ENCODE results near the gene PSD2.

Gene PSD2

GRCh38 chr5:139837711-139838380, 42.2 kb downstream of the PSD2 start:
- DNase-seq (ENCODE audit: low read depth) = no peak

GRCh38 chr5:139838381-139839197, 43.0 kb downstream of the PSD2 start:
- no peak for DNase-seq (ENCODE audit: low read depth)

- DNase-seq (ENCODE audit: low read depth) = no peak
Observed at GRCh38 chr5:139839232-139839815, 43.7 kb downstream of the PSD2 start.

DNA sequence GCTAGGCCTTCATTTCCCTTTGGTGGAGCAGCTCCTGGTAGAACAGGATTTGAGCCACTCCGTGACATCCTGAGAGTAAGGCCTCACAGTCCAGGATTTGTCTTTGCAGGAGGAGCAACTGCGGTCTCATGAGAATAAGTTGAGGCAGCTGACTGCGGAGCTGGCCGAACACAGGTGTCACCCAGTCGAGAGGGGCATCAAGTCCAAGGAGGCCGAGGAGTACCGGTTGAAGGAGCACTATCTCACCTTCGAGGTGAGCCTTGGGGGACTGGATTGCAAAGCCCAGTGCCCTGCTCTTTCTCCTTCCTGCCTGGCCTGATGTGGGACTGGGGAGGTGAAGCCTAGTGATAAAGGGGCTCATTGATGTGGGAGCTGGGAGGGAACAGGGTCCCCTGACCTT, 44.3 kb downstream of the PSD2 start:
- no peak for DNase-seq (ENCODE audit: low read depth)

DNA sequence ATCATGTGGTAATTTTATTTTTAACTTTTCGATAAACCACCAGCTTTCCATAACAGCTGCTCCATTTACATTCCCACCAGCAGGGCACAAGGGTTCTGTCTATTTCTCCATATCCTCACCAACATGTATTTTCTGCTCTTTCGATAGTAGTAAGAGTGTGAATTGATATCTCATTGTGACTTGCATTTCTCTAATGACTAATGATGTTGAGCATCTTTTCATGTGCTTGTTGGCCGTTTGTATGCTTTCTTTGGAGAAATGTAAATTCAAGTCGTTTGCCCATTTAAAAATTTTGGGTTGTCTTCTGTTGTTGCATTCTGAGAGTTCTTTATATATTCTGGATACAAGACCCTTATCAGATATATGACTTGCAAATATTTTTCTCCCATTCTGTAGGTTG, 45.9 kb downstream of the PSD2 start:
- DNase-seq (ENCODE audit: low read depth) = no peak

DNA sequence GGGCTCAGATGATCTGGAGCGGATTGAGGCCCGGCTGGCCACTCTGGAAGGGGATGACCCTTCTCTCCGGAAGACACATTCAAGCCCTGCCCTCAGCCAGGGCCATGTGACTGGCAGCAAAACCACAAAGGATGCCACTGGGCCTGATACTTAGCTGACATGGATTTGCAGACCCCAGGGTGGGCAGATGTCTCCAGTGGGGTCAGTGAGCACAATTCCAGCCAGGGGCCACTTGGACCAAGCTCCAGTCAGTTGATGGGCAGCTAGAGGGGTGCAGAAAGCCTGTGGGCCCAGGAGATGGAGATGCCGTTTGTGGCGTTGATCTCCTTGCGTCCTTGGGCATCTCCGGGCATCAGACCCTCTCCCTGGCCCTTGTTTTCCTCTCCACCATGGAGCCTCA, 46.7 kb downstream of the PSD2 start:
- DNase-seq (ENCODE audit: low read depth) = no peak

DNA sequence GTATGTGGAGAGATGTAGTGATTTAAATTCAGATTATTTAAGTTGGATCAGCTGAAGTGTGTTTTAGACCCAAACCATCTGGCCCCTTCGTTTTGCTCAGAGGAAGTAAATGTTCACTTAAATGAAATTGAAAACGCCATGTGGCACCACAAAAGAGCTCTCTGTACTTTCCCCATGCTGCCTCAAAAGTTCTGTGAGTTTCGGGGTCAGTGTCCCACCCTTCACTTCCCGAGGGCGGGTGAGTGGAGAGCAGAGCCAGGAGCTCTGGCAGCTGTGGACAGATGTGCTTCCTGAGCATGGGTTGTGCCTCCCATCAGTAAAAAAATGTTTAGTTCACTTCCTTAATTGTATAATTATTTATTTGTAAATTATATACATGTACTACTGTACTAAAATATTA, 48.4 kb downstream of the PSD2 start:
- DNase-seq (ENCODE audit: low read depth) = no peak

DNA sequence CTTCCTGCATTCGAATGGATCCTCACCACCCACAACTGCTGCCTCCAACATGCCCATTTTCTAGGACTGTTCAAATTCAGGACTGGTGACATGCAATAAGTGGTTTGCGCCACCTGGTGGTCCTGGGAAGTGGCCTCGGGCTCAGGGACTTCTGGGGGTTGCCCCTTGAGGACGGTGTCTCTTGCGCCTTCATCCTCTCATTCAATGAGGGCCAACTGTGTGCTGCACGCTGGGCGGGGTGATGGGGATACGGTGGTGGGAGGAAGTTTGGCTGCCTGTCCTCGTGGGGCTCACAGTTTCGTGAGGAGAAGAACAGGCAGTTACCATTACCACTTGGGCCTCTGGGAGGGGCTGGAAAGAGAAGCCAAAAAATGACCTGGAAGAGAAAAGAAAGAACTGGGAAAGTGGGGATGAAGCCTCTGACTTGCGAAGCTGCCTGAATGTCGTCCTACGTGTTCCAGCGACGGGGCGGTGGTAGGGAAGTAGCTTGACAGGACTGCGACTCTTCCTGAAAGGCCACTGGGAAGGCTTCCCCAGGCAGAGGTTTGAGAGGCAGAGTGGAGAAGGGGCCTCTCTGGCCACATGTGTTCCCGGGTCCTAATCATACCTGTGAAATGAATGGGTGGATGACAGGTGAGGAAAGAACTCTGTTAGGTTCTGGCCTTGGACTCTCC, 49.0 kb downstream of the PSD2 start:
- peak; percentile 64 for DNase-seq (ENCODE audit: low read depth)

DNA sequence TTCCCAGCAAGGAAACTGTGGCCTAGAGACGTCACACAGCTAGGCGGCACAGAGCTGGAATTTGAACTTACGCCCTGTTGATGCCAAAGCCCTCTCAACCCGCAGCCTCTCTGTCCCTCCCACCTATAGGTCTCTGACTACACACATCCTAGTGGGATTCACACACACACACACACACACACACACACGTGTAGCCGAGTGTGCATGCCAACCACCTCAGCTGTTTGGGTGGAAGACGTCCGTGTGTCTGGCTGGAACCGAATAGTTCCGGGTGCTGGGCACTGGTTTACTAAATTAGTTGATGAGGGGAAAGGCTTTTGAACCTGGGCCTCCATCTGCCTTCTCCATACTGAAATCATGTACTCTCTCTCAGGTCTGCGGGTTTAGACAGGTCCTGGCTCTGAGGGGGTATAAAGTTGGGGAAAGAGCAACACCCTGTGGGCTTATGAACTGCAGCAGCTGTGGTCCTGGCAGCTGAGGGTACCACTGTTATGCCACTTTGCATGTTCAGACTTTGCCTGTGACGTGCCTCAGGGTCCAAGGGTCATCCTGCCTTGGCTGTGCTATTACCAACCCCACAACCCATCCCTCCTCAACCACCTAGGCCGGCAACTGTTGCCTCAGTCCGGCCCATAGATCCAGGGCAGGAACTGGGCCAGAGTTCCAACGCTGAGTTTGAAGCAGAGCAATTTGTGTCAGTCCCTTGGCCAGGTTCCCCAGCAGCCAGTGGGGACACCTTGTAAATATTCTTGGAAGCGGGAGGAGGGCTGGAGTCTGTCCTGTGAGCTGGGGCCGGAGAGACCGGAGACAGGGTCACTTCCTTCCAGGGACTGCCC, 50.5 kb downstream of the PSD2 start:
- no peak for DNase-seq (ENCODE audit: low read depth)

DNA sequence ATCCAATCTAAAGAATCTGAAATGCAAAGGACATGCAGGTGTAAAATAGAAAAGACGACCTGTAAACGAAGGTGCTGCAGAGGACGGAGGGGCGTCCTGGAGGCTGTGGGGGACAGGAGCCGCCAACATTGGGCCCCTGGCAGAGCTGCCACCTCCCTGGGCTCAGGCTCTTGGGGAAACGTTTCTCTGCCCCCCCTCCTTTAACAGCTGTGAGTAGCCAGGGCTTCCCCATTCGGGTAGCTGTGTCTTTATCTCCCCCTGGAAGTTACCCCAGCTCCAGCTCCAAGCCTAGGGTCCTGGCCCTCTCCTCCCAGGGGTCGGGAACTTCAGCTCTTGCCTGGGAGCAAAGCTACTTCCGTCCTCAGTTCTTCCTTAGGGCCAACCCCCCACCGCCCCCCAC, 51.5 kb downstream of the PSD2 start:
- DNase-seq (ENCODE audit: low read depth) = no peak

DNA sequence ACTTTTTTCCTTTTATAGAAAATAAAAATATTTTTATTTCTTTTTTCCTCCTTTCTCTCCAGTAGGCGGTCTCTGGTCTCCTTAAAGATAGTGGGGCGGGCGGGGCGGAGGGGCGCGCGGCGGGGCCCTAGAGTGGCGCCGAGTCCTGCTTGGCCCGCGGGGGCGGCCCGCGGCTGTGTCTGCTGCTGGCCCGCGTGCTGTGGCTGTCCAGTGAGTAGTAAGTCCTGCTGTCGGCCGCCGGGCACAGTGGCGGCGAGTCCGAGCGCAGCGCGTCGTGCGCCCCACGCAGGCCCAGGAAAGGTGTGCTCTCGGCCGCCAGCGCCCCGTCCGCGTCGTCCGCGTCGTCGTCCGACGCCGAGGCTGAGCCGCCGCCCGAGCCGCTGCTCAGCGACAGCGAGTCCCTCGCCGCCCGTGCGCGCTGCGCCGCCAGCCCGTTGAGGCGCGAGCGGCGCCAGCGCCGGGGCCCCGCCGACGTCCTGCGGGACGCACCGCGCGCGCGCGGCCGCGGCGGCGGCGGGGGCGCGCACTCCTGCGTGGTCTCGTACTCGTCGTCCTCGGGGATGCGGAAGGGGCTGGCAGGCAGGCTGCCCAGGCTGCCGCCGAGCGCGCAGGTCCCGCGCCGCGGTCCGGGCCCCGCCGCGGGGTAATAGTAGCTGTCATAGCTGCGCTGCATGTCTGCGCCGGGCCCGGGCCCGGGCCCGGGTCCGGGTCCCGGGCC, 52.3 kb downstream of the PSD2 start:
- peak; percentile 66 for DNase-seq (ENCODE audit: low read depth)

DNA sequence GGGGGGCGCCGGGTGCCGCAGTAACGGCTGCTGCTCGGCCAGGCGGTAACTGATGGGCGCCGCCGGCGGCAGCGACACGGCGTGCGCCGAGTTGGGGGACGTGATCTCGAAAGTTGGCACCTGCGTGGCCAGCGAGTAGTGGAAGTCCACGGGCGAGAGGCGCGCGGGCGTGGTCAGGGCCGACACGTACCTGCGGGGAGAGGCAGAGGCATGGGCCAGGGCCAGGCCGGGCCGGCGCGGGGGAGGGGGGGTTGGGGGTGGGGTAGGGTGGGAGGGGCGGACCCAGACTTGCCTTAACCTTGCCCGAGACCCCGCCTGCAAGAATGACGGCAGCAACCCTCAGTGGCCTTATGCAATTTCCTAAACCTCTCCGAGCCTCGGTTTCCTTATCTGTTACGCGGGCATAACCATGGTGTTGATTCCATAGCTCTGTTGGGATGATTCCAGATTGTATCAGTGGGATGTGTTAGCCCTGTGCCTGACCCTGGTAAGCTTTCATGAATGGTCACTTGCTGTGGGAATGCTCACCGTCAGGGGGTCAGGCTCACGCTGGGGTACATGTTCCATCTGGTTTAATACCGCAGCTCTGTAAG, 53.0 kb downstream of the PSD2 start:
- peak; percentile 11 for DNase-seq (ENCODE audit: low read depth)

DNA sequence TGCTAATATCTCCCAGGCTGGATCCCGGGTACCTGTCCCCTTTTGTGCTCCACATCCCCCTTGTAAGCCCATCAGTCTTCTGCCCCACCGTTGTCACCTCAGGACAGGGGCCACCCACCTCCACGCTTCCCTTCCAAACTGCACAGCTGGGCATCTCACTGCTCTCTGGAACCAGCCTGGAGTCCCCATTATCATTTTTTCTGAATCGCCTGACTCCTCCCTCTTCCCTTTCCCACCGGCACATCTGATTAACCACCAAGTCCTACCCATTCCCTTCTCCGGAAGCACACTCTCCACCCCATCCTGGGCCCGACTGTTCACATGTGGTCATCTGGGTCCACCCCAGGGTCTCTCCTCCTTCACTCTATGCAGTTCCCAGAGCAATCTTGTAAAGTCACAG, 53.9 kb downstream of the PSD2 start:
- DNase-seq (ENCODE audit: low read depth) = no peak

DNA sequence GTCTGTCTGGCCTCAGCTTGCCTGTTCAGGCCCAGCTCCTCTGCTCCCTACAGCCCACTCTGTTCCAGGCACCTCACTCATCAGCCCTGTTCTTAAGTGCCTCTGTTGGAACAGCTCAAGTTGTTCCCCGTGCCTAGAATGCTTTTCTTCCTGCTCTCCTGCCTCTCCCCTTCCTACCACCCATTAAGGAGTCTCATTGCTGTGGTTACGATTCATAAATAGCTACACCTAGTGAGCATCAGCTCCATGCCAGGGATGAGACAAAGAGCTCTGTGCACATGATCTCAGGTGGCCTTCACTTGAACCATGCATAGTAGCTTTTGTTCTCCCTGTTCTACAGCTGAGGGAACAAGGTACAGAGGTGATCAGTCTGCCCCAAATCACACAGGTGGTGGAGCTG, 54.3 kb downstream of the PSD2 start:
- no peak for DNase-seq (ENCODE audit: low read depth)

- DNase-seq (ENCODE audit: low read depth) = no peak
Observed at GRCh38 chr5:139850423-139851016, 54.9 kb downstream of the PSD2 start.

GRCh38 chr5:139851558-139851957, 56.0 kb downstream of the PSD2 start:
- DNase-seq (ENCODE audit: low read depth) = no peak

- DNase-seq (ENCODE audit: low read depth) = no peak
Observed at GRCh38 chr5:139852696-139853095, 57.1 kb downstream of the PSD2 start.

- no peak for DNase-seq (ENCODE audit: low read depth)
Observed at GRCh38 chr5:139854029-139854605, 58.5 kb downstream of the PSD2 start.

DNA sequence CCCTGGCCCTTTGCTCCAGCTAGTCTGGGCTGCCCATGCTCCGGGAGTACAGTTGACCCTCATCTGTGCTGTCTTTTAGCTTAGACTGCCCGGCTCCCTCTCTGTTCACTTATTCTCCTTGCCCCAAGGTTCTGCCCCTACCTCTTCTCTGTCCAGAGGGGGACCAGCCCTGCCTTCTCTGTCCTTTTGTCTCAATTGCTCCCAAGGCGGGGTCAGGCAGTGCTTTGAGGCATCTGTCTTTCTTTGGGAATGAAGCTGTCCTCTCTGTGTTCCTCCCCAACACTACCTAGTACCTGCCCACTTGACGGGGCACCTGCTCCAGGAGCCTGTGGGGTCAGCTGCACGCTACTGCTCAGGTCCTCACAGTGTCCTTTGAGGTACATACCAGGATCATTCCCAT, 59.3 kb downstream of the PSD2 start:
- no peak for DNase-seq (ENCODE audit: low read depth)

DNA sequence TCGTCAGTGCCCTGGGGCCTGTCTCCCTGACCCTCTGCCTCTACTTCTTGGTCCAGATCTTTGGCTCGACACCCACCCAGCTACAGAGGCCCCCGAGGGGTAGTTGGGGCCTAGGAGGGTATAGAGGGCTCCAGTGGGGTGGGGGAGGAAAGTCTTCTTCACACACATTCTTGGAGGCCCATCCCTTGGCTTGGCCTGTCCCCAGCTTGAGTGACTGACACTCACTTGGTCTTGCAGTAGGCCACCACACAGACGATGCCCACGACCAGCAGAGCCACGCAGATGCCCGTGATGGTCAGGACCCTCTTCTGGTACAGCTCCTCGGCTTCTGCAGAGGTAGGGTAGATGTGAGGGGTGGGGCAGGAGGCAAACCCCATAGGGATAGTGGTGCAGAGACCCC, 59.8 kb downstream of the PSD2 start:
- DNase-seq (ENCODE audit: low read depth) = no peak
